Fibroblast of peridontal ligament (primary cell): ENCODE results near the gene CZIB.
A peak's percentile ranks its signal among the peaks of the same experiment; 100 is the strongest.

Experiments used
- DNase-seq: peaks from one replicate; pipeline ENCODE4 v3.0.0-alpha.2; 2010; ENCODE audit errors: extremely low read depth

CZIB gene

DNA sequence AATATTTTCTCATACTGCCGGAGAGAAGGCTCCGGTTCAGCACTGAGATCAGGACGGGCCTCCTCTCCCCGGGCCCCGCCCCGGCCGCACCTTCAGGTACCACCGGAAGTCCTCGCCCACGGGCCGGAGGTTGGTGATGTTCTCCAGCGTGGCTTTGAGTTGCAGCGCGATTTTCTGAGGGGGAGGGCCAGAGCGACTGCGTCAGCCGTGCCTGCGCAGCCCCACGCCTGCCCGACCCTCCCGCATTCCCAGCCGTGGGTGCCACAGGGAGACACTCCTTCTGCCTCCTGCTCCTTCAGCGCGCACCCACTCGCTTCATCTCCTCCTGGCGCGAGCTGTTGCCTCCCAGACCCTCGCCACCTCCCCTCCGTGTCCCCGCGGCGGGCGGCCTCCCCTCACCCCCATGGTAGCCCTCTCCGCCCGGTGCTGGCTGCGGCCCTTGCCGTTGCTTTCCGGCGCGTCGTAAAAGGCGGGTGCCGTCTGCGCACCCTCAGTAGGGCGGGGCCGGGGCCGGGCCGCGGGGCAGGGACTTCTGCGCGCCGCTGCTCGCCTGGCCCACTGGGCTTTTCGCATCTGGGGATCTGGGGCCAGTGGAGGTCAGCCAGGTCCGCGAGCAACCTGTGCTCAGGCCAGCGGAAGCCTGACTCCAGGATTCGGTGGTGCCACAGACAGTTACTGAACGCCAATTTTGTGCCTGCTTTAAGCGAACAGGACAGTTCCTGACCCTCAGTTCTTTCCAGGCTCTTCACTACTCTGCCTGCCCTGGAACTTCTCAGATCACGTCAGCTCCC, at the start of gene CZIB:
CZIB (minus strand) TSS at position 464 of the 791 bp plus-strand sequence; CDS start at position 405, 59 bp downstream.
- DNase-seq: peak; percentile 84

DNA sequence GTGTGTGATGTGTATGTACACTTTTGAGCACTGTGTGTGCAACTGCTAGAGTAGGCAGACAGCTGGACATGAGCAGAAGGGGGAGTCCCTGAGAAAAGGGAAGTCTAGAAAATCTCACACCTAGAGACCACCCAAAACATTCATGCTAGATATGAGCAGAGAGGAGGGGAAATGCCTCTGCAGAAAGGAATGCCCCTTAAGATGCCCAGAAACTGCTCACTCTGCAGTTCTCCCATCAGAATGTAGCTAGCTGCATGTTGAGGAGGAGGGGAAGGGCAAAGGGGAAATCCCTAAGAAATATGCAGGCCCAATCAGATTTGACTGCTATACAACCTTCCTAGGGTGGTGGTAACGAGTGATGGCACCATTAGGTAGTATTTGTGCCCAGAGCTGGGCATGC, 49.7 kb upstream of the CZIB start:
- DNase-seq: no peak

DNA sequence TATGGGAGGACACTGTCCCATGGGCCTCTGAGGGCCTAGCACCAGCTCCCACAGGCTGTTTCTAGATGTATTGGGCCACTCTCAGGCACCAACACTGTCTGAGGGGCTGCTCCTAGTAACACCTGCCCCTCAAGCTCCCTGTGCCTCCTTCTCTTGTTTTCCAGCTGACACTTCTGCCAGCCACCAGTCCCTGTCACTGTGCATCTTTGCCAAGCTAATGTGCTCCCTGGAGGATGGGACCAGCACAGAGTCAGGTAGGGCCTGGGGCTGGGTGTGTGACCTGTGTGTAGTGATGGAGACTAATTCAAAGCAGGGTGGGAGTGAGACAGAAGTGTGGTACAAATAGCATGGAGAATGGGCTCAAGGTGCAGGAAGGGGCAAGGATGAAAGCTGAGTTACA, 47.3 kb upstream of the CZIB start:
- no peak for DNase-seq

DNA sequence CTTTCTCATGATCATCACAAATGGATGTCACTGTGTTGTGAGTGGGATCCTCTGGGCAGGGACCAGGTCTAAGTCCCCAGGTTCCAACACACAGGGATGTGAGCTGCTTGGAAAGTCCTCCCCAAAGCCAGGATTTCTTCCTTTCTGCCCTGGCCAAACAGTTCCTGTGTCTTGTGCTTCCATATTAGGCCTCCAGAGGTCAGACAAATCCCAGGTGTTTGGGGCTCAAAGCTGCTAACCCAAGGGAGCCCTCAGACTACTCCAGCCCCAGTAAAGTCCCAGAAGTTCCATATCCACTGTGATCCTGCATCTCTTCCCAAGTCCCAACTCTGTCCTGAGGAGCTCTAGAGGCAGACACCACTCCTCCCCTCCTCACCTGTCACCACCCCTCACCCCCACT, 45.6 kb upstream of the CZIB start:
- no peak for DNase-seq

DNA sequence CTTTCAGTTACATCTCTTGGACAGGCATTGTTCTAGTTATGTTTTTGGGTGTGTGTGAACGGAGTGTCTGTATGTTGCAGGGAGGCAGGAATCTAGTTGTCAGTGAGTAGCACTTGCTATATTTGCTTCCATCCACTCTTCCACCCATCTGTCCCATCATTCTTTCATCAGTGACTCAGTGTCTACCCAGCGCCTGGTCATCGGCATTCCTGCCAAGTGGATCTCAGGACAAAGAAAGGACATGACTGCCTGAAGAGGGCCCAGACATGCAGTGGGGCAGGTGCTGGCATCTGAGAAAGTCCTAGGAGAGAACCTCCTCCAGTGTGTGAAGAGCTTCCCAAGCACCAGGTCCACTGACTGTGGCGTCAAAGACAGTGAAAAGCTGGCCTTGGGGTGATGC, 45.1 kb upstream of the CZIB start:
- no peak for DNase-seq

DNA sequence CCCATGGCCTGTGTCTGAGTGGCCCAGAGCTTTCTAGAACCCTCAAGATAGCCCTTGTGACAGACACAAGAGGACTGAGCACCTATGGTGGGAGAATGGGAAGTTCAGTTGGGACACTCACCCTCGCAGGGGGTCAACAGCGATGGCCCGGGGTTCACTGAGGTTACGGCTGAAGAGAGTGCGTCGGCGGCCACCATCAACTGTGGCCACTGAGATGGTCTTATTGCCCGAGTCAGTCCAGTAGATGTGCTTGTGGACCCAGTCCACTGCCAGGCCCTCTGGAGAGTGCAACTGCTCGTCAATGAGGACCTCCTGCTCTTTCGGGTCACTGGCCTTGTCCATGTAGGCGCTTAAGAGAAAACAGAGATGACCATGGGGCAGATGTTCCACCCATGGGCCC, 43.6 kb upstream of the CZIB start:
- no peak for DNase-seq

DNA sequence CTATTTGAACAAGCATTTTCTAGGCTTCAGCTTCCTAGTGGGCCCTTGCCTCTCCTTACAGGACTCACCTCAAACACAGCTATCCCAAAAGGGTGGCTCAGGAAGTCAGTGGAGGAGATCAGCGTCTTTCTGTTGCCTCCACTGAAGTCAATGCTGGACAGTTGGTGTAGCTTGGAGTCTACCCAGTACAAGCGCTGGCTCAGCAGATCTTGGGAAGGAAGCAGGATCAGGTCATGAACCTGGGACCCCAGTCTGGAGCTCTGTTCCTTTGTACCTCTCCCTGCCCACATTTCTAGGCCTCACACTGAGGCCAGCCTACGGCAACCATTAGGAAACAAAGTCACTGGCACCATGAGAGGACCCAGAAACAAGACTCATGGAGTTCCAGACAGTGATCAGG, 41.6 kb upstream of the CZIB start:
- no peak for DNase-seq

DNA sequence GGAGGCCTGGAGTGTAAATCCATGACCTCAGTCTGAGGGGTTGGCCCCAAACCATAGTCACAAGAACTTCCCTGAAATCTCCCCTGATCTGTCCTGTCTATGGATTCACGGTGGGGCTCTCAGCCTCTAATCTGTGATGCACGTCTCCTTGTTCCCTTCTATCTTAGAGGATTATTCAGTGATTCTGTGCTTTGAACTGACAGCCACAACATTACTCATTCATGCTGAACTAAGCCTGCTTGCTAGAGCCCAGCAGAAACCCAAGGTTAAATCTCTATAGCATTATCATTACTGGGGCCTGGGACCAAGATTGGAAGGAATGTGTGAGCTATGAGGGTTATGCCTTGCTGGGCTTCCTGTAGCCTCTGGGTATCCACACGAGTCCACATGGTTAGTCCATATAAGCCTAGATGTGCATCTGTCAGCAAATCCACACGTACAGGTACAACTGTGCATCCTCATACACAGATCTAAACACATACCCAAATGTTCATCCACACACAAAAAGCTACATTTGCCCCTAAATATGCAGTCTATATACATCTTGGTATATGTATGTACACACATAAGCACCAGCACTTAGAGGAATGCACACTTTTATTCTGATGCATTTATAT, 40.3 kb upstream of the CZIB start:
- no peak for DNase-seq

DNA sequence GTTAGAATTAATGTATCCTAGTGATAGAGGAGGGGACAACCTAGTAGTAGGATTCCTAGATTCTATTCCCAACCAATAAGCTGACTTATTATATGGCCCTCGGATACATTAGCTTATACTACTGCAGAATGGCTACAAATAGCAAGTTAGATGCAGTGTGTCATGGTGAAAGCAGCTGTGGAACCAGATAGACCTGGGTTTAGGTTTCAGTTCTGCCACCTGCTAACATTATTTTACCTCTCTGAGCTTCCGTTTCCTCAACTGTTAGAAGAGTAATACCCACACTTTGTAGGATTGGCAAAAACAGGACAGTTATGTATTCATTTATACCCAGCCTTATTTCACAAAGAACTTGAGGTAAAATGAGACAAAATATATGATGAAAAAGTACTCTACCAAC, 39.5 kb upstream of the CZIB start:
- DNase-seq: no peak

DNA sequence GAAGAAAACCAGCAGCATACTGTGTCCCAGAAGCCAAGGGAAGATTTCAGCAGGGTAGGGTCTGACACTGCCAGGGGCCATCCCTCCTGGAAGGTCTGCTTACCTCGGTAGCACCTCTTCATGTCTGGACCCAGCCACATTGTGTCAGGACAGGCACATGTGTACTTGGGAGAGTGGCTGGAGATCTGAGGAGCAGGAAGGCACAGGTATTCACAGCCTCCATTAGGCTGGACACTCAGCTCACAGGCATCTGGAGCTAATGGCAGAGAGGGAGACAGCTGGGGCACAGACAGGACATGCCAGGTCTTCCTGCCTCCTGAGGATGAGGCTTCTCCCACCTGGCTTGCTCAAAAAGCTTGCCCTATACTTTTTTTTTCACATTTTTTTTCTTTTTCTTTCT, 37.8 kb upstream of the CZIB start:
- DNase-seq: no peak

DNA sequence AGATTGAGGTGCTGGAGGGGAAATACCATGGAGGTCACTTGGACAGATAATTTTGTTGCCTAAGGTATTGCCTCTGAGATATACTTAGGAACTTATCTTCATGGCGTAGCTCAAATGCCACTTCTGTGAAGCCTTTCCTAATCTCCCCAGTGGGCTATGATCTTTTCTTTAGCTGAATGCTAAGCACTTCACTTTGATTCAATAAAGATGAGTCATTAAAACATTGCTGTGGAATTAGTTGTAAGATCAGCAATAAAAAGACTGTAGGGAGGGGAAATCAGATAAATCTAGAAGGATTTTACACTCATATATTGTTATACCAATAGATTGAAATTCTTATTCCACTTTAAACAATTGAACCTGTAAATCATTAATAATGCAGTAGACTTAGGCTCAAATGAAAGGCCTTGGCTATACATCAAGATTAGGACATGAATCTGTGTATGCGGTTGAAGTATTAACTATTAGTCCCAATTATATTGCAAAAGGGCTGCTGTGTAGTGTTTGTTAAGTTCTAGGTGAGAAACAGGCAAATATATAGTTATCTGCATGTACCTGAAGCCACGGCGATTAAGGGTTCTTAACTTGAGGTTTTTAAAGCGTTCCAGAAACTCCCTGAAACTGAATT, 37.1 kb upstream of the CZIB start:
- DNase-seq: no peak

DNA sequence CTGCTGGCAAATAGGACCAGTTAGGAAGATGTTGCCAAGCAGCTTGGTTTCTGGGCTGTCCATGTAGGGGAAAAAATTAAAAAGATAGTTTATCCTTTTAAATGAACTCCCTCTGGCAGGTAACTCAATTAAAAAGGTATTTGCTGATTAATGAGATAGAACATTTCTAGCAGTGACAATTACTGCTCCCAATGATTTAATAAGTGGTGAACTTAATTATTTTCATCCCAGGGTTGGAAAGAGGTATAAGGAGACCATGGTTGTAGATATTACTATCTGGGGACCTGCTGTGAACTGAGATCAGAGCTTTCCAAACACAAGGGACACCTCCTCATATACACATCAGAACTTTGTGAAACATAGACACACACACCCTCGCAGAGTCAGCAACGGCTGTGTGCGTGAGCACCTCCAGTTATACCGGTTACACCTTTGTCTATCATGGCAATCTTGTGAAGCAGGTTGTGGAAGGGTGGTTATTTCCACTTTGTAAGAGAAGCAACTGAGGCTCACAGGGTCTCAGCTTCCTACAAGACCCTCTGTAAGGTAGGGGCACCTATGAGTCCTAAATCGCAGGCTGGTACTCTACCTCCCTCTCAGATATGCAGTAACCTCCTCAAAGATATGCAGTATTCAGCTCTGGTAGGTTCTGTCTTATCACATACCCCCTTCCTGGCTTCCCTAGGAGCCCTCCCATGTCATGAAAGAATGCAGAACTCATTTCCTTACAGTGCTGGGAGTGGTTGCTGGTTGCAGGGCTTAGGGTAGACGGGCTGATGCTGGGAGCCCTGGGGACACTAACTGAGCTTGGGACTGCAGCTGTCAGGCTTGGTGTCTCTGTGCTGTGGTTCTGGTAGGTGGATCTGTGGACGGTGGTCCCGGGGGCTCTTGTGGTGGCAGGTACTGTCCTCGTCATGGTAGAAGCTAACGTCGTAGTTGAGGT, 36.3 kb upstream of the CZIB start:
- DNase-seq: no peak

DNA sequence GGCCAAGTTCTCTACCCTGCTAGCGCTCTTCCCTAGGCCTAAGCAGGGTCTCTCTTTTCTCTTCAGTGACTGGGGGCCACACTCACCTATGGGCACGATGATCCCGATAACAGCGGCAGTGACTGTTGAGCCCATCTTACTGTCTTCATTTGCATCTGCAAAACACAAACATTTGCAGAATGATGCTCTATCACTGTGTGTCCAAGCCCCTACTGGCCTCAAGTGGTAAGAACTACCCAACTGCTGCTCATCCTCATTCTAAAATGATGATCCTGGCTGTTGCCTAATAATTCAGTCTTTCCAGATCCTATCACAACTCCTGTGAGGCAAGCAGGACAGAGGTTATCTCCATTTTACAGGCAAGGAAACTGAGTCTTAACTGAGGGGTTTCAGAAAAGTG, 34.6 kb upstream of the CZIB start:
- no peak for DNase-seq

DNA sequence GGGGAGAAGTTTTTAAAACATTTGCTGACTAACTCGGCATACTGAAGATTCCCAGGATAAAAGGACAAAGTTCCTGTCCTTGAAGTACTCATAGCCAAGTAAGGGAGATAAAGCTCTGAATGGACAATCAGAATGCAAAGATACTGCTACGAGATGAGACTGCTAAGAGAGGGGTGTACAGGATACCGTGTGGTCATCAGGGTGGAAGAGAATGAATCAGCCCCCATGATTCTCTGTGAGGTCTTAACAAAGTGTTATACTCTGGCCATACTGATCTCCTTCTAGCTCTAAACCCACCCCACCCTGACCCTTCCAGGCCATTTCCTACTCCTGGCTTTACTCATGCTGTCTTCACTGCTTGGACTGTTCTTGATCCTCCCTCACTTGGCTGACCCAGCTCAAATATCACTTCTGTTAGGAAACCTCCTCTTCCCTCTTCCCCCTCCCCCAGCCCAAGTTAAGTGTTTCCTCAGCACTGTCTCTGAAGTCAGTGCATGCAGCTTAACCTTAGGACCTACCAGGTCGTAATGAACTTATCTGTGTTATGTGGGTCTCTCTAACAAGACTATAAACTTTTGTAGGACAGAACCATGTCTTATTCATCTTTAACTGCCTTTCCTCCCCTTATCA, 33.7 kb upstream of the CZIB start:
- DNase-seq: no peak

DNA sequence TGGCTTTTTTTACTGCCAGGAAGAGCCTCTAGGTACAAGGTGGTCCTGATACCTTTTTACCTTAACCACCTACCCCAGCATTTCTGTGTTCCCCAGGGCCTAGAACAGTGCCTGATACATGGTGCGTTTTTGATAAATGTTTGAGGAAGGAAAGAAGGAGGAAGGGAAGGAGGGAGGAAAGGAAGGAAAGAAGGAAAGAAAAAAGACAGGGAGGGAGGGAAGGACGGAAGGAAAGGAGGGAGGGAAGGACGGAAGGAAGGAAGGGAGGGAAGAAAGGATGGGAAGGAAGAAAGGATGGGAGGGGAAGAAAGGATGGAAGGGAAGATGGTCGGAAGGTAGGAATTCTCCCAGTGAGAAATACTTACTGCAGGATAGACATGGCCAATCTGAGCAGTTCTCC, 29.9 kb upstream of the CZIB start:
- DNase-seq: no peak

DNA sequence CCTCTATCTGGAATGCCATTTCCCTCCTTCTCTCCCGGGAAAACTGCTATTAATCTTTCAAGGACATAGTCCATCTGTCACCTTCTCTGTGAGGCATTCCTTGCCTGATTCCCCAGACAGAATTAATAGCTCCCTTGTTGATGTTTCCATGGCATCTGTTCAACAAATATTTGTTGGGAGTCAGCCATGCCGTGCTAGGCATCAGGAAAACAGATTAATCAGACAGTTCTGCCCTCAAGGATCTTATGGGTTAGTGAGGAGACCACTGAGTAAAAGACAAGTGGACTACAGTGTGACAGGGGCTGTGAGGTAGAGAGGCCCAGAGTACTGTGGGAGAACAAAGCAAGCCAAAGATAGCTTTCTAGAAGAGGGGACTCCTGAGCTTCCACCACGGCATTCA, 29.3 kb upstream of the CZIB start:
- DNase-seq: no peak

DNA sequence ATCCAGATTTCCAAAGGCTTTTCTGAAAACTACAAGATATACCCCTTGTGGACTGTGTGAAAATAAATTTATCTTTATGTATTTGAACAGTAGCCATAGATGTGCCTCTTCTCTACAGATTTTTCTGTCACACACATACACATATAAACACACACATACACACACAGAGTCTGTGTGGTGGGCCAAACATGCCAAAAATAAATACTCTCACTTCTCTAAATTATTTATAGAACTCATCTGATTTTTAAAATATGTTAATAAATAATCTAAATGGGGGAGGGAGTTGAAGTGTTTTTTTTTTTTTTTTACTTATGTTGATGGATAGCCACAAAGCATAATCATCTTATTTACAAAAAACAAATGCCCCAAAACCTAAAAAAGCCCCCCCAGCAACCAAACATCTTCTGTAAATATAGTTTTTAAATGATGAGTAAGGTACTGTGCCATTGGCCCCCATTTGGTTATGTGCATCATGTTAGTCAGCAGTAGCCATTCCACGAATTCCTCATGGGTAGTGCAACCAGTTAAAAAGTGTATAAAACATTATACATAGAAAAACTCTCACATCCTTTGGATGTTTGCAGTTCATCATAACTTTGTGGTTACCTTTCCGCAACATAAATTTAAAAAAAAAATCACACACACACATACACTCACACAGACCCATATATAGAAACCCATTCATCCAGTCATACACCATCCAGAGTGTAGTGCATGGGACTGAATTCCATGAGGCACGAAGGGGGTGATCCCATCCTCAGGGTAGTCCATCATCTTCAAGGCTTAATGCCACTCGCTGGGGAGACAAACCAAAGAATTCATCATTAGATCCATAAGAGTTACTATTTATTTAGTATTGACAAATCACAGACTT, 26.1 kb upstream of the CZIB start:
- DNase-seq: peak; percentile 77

DNA sequence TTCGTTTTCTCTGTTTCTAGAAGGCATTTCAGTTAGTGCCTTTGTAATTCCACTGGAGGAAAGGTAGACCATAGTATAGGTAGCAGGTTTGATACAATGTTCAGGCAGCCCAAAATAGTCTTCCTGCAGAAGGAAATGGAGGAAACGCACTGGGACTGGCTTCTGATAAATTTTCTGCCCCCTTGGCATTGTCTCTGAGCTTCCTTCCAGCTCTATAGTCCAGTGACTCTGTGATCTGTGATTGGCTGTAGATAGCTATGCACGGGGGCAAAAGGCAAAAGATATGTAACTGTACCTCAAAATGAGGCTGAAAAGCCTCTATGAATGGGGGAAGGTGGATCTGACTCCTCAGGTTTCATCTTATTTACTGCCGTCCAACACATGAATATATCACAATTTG, 23.7 kb upstream of the CZIB start:
- no peak for DNase-seq

DNA sequence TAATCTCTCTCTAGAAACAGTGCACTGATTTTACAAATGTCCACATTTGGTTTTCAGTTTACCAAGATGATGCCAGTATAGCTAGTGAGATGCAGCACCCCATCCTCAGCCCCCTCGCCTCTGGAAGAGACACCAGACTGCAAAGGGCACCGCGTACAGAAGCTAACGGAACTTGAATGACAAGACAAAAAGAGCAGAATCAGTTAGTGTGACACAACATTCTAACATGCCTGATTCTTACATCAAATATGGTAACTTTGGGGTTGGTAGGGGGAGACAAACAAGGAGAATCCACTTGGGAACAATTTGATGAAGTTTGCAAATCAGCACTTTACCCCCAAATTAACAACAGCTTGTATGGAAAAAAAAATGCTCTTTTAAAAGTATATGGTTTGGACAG, 21.9 kb upstream of the CZIB start:
- no peak for DNase-seq

DNA sequence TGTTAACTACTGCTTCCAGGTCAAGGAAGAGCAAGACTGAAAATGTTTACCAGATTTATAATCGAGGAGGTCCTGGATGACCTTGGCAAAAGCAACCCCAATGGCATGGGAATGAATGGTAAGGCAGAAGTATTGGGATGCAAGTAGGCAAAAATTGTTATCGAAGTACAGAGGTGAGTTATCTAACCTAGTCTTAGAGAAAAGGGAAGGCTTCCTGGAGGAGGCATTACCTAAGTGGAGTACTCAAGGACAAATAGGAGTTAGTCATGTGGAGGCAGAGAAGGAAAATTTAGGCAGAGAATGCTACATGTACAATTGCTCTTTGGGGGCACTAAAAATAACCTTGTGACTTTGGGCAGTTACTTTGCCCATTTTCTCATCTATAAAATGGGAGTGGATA, 21.4 kb upstream of the CZIB start:
- DNase-seq: no peak
